Medulla oblongata (tissue), 1 donor: Measurements from ENCODE around the gene ESRRG.
"Not testable (repeated sequence)": the region's sequence is repeated elsewhere in the genome, so short reads cannot be mapped to it uniquely, and the experiment has no call there.

ENCODE experiments used
- DNase-seq: peaks from one replicate; pipeline ENCODE4 v3.0.0-alpha.2; 2015; ENCODE audit errors: extremely low spot score

Gene ESRRG

DNA sequence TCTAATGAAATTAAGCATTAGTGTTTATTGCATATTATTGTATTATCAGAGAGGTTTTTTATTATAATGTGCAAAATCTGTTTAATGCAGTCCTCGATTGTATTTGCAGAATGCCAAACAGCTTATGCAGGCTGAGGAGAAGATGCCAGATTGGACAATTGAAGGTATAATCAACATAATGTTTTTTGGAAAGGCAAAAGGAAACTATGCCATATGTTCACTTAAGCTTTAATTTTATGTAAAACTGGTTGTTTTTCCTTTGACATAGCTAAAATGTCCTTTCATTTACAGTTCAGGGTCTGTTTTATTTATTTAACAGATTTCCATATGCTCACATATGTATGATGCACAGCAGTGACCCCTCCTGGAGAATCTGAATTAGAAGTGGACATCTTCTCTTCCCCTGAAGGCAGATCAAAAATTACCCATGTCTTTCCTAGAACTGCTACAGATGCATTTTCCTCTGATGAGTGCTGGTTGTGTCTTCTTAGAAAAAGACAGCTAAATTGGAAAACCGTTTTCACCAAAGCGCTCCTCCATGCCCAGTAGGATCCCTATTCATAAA, 156.5 kb downstream of the ESRRG start:
- DNase-seq, result no peak

DNA sequence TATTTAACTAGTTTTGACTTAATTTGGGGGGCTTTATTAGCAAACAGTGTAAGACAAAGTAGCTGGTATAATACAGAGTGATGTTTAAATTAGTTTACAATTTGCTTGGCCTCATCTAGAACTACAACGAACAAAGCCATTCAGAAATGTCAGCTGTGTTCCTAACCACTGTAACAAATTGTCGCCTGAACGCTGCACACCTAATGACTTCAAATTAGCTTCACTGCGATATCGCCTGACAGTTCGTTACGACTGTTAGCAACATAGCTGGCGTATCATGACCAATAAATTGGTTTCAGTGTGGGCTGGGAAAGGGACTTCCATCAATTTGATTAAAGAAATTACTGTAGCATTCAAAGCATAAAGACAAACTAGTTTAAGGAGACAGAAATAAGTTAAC, 160.1 kb downstream of the ESRRG start:
- no peak for DNase-seq

- DNase-seq, result no peak
Observed at GRCh38 chr1:216562383-216562782, 160.8 kb downstream of the ESRRG start.

DNA sequence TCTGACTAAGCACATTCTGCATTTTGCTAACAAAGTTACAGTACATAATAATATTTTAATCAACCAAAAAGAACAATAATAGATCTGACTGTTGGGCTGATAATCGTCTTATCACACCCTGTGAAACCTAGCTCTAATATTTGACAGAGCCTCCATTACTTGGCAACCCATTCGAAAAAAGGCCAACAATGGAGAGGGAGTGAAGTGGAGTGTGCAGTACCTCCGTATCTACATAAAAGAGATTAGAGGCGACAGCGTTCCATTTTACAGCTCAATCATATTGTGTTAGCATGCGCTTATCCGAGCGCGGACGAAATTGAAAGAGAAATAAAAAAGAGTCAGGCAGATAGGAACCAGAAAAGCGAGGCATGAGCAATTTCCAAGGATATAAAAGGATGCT, 162.7 kb downstream of the ESRRG start:
- DNase-seq, result no peak

GRCh38 chr1:216559359-216559758, 163.9 kb downstream of the ESRRG start:
- no peak for DNase-seq

DNA sequence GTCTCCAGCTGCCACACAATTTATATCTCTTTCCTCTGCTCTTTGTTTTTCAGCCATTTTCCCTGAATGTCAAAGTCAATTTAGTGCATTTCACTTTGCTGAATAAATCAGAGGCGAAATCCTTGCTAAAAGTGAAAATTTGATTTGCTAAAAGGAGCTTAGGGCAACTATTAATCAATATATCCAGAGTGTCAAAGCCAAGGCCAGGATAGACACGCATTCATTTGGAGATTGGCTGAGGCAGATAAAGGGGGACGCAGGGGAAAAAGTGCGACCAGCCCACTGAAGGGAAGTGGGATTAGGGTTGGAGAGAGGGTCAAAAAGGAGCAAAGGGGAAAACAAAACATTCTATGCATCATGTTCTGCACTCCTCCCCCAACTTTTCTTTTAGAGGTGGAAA, 167.6 kb downstream of the ESRRG start:
- no peak for DNase-seq

DNA sequence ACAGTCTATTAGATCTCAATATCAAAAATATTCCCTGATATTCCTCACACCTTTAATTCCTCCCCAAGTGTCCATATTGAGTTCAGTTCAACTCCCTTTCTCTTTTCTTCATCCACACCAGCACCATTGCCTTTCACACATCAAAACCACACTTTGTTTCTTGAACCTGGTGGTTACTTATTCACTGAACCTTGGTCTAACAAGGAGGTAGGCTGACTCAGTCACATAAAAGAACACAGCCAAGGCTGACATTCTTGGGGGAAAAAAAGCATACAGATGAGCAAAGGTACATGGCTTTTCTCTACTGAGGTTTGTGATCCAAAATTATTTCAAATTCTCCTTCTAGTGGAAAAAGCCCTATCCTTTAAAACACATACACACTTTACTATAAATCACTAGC, 168.3 kb downstream of the ESRRG start:
- DNase-seq, result no peak

GRCh38 chr1:216553766-216554165, 169.5 kb downstream of the ESRRG start:
- no peak for DNase-seq

DNA sequence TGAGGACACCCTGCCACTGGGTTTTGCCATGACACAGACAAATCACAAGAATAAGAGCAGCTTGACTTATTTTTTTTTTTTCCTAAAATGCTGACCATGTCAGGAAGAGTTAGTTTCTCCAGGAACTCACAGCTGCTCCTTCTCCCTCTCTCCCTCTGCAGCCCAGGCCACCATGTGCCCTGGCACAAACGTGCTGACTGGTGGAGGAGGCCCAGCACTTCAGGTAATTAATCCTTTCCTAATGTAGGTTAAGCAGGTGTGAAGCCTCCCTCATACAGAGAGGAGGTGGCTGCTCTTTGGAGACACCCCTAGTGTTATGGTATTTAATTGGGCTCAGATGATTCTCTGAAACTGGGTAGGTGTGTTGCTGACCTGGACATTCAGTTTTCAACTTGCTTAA, 170.2 kb downstream of the ESRRG start:
- no peak for DNase-seq

DNA sequence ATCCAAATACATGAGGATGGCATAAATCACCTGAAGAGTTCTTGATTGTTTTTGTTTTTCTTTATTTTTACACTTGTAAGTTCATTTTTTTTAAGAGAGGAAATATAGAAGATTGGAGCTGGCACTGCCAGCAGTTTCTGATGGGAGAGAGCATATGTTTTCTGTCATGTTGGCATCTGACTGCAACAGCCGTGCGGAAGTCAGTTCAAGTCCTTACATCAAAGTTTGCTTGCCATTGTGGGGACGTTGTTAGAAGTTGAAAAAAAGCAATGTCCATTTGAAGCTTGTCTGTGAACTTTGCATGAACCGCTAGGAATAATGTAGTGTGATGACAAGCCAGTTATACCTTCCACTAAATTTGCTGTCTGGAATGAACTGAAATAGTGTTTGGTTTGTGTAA, 173.4 kb downstream of the ESRRG start:
- no peak for DNase-seq

GRCh38 chr1:216542741-216543140, 180.5 kb downstream of the ESRRG start:
- no peak for DNase-seq

GRCh38 chr1:216542263-216542662, 181.0 kb downstream of the ESRRG start:
- no peak for DNase-seq

- DNase-seq, result no peak
Observed at GRCh38 chr1:216535751-216536150, 187.5 kb downstream of the ESRRG start.

- no peak for DNase-seq
Observed at GRCh38 chr1:216535059-216535458, 188.2 kb downstream of the ESRRG start.

DNA sequence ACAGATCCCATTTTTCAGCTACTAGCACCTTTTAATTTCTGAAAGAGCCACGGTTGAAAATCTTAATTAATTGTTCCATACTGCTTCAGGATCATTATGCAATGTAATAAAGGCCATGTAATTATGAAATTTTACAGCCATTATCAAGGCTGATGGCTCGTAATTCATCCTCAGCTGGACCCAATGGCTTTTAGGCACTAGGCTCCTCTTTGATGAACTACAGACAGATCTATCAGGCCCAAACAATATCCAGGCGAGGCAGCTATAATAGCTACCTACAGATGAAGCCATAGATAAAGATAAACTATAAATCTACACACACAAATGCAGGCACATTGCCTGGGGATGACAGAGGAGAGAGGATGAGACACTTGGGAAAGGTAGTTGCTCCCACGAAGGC, 189.5 kb downstream of the ESRRG start:
- DNase-seq, result no peak

- DNase-seq, result no peak
Observed at GRCh38 chr1:216532251-216532798, 190.9 kb downstream of the ESRRG start.

- peak; percentile 20 for DNase-seq
Observed at GRCh38 chr1:216531263-216532239, 191.7 kb downstream of the ESRRG start.

DNA sequence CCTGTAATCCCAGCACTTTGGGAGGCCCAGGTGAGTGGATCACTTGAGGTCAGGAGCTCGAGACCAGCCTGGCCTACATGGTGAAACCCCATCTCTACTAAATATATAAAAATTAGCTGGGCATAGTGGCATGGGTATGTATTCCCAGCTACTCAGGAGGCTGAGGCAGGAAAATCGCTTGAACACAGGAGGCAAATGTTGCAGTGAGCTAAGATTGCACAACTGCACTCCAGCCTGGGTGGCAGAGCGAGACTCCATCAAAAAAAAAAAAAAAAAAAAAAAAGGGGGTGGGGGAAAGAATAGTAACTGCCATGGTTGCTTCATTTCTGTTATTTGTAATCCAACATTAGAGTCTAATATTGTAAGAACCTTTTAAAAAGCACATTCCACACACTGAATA, 193.4 kb downstream of the ESRRG start:
- not testable (repeated sequence) for DNase-seq

- DNase-seq, result no peak
Observed at GRCh38 chr1:216528816-216529215, 194.4 kb downstream of the ESRRG start.

DNA sequence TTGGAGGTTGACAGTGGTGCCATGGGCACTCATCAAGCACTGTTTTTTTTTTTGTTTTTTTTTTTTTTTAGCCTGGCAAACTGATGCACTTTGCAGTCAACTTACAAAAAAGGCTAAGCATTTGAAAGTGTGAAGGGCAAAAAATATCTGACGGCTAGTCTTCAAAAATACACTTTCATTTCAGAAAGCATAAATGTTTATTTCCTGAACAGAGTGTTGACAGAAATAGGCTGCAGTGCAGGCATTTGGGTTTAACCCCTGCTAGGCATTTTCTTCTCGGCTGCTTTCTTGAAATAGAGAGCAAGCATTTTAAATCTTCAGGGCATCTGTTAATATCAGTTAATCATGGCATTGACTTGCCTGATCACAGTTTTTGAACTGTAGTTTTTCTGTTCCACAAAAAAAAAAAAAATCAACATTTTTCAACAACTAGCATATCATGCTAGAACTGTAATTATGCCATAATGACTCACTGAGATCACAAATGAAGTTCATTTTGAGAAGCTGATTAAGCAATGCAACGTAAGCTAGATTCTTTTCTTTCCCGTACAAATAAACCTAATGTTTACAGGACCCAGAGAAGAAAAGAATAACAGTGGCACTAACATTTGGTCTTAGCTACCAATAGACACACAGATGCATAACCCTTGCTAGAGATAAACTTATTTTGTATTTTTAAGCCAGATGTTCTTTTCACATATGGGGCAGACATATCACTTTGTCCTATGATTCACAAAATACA, 199.6 kb downstream of the ESRRG start:
- DNase-seq, result no peak

- DNase-seq, result no peak
Observed at GRCh38 chr1:216523043-216523442, 200.2 kb downstream of the ESRRG start.

DNA sequence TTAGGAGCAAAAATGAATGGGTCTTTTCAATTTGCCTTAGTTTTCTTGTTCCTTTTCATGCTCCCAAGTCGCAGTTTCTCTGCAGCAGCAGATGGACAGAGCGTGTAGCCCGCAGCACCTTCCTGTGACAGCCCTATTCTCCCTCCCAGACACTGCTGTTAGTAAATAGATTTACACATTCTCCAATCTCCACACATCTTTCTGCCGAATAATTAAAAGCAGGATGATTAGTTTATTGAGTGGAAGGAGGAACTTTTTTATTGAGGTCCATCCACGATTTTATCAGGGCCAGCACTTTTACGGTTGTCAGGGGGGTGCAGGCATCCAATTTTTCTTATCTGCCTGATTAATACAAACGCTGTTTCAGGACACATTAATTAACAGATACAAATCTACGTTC, 201.8 kb downstream of the ESRRG start:
- no peak for DNase-seq
